PC-9 (cell line): ENCODE data around the gene ELFN1. TPM values are rescaled to one million over a fixed set of nuclear protein-coding genes. Genes with fewer than 3 reads are reported as not detected.
A peak's percentile ranks its signal among the peaks of the same experiment; 100 is the strongest.

ENCODE experiments used
- BruUV-seq: library from RNA; stranded (reverse); fragments of 400-500 nt; replicated peaks from 2 replicates; lab custom pipeline; 2021; lab: Mats Ljungman, UMichigan
- CTCF ChIA-PET: fragments of 300-600 bp; sonication (Branson Sonifier 250); formaldehyde crosslinking; loops from one replicate; lab custom pipeline; 2022; ENCODE audit warnings: antibody characterized with exemption; lab: Charles Lee
- POLR2A ChIA-PET: fragments of 300-600 bp; sonication (Branson Sonifier 250); formaldehyde crosslinking; loops from one replicate; lab custom pipeline; 2022; ENCODE audit warnings: antibody characterized with exemption; ENCODE audit not compliant: unreplicated experiment; lab: Charles Lee
- DNase-seq, 2 experiments: peaks; one replicate each; pipeline versions ENCODE4 v3.0.0 to v3.0.0-alpha.2; 2015 to 2022; ENCODE audit warnings: mixed read lengths in 1 of 2
- H2AFZ ChIP-seq: fragments of 200-600 bp; sonication (generic); 2 replicates; pipeline ENCODE4 v1.8.1; 2017; ENCODE audit warnings: antibody characterized with exemption
- H3F3A ChIP-seq: fragments of 200-600 bp; sonication (generic); 2 replicates; pipeline ENCODE4 v1.8.1; 2017; ENCODE audit warnings: antibody characterized with exemption, mild to moderate bottlenecking, low read depth; ENCODE audit not compliant: insufficient read depth
- H3K27ac ChIP-seq: fragments of 200-600 bp; sonication (generic); 2 replicates; pipeline ENCODE4 v1.6.1; 2016; ENCODE audit warnings: mixed run types
- H3K27me3 ChIP-seq: fragments of 200-600 bp; sonication (generic); 2 replicates; pipeline ENCODE4 v1.6.1; 2016; ENCODE audit warnings: low read depth, mixed run types; ENCODE audit not compliant: insufficient read depth
- H3K36me3 ChIP-seq: fragments of 200-600 bp; sonication (generic); 2 replicates; pipeline ENCODE4 v1.6.1; 2016; ENCODE audit warnings: low read depth, mixed run types
- H3K4me1 ChIP-seq: fragments of 200-600 bp; sonication (generic); replicated peaks from 2 replicates; pipeline ENCODE4 v1.6.1; 2016; ENCODE audit warnings: mixed run types; ENCODE audit not compliant: insufficient read depth
- H3K4me2 ChIP-seq: fragments of 200-600 bp; sonication (generic); 2 replicates; pipeline ENCODE4 v1.6.1; 2017; ENCODE audit warnings: mixed run types
- H3K4me3 ChIP-seq: fragments of 200-600 bp; sonication (generic); 2 replicates; pipeline ENCODE4 v1.6.1; 2016; ENCODE audit warnings: mixed run types
- H3K79me2 ChIP-seq: fragments of 200-600 bp; sonication (generic); 2 replicates; pipeline ENCODE4 v1.6.1; 2017; ENCODE audit warnings: low read depth, mixed run types
- H3K9me2 ChIP-seq: fragments of 200-600 bp; sonication (generic); 2 replicates; pipeline ENCODE4 v1.8.1; 2017; ENCODE audit warnings: mild to moderate bottlenecking; ENCODE audit not compliant: insufficient read depth
- H3K9me3 ChIP-seq: fragments of 200-600 bp; sonication (generic); 2 replicates; pipeline ENCODE4 v1.8.1; 2016; ENCODE audit warnings: low read depth; ENCODE audit not compliant: insufficient read depth
- H4K20me1 ChIP-seq: fragments of 200-600 bp; sonication (generic); 2 replicates; pipeline ENCODE4 v1.8.1; 2017; ENCODE audit not compliant: insufficient read depth
- EZH2 ChIP-seq: fragments of 200-600 bp; sonication (generic); IDR thresholded peaks from 2 replicates; pipeline ENCODE4 v1.8.0; 2017; ENCODE audit warnings: antibody characterized with exemption, low read depth
- intact Hi-C: fragments of 100-400 bp; cut with micrococcal nuclease; formaldehyde crosslinking; loops from one replicate; pipeline ENCODE4 v1.10.0; 2022; ENCODE audit not compliant: unreplicated experiment
- total RNA-seq: library from RNA; stranded (reverse); gene quantifications from 2 replicates; pipeline ENCODE4 v1.2.3, GENCODE V29; 2021
- TF ChIP-seq, protein P1 (sequence below): fragments of 200-600 bp; sonication (generic); conservative IDR thresholded peaks from 2 replicates; pipeline ENCODE4 v1.6.1; 2017; ENCODE audit warnings: mixed run types, antibody characterized with exemption, mild to moderate bottlenecking, moderate library complexity

Gene ELFN1
- total RNA-seq, 1 experiment from 2014 or later = 0.09 TPM

DNA sequence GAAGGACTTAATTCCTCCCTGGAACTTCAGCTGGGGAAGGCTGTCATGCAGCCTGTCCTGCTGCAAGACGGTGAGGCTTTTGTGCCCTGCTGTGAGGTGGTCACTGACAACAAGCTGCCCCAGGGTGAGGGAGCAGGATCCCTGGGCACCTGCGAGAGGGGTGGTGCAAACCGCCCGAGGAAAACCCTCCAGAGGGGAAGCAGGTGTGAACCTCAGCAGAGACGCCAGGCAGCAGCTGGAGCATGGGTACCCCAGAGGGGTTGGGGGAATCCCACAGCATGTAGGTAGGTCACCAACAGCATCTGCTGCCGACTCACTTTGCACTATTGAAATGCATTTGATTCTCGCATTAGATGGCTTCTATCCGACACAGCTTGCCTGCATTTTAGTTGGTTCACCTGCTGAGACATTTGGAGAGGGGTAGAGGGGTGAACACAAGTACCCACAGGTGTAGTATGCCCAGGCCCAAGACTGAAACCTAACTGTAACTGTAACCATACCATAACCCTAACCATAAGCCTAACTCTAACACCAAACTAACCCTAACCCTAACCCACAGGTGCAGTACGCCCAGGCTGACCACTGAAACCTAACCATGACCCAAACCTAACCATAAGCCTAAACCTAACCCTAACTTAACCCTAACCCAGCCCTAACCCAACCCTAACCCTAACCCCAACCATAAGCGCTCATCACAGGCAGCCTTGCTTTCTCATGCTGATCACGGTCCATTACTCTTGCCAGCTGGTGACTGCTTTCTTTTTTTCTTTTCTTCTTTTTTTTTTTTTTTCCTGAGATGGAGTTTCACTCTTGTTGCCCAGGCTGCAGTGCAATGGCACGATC, 85.9 kb downstream of the ELFN1 start:
- Histone ChIP-seq H3K36me3 (no peaks in the 10 kb centered on the region), H3K4me1 (no peaks in the 10 kb centered on the region), H3K27me3 (peaks cover 76% of the 10 kb centered on the region), H4K20me1 (no peaks in the 10 kb centered on the region; the same call in 1 of the 2 replicates), H3K4me2 (no peak overlapping the region), H3K4me3 (no peak overlapping the region), H3K9me2 (no peaks in the 10 kb centered on the region), H3K79me2 (no peaks in the 10 kb centered on the region), H3K27ac (no peak overlapping the region), H2AFZ (no peak overlapping the region), H3F3A (peaks cover 3% of the 10 kb centered on the region; the same call in 1 of the 2 replicates), H3K9me3 (no peaks in the 10 kb centered on the region)
- no peak for DNase-seq
- TF ChIP-seq, protein P1, sequence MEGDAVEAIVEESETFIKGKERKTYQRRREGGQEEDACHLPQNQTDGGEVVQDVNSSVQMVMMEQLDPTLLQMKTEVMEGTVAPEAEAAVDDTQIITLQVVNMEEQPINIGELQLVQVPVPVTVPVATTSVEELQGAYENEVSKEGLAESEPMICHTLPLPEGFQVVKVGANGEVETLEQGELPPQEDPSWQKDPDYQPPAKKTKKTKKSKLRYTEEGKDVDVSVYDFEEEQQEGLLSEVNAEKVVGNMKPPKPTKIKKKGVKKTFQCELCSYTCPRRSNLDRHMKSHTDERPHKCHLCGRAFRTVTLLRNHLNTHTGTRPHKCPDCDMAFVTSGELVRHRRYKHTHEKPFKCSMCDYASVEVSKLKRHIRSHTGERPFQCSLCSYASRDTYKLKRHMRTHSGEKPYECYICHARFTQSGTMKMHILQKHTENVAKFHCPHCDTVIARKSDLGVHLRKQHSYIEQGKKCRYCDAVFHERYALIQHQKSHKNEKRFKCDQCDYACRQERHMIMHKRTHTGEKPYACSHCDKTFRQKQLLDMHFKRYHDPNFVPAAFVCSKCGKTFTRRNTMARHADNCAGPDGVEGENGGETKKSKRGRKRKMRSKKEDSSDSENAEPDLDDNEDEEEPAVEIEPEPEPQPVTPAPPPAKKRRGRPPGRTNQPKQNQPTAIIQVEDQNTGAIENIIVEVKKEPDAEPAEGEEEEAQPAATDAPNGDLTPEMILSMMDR = no peak
- no peak for TF ChIP-seq EZH2
- intact Hi-C loops = no loop called here
- ChIA-PET POLR2A (no interaction called here), CTCF (no interaction called here)
- no TSS peak for BruUV-seq

GRCh38 chr7:1757601-1758000, 87.5 kb downstream of the ELFN1 start:
- H3F3A ChIP-seq = peaks cover under 1% of the 10 kb centered on the region; the same call in 1 of the 2 replicates
- no peak for DNase-seq
- POLR2A ChIA-PET = no interaction called here
- H3K9me2 ChIP-seq = no peaks in the 10 kb centered on the region
- no peaks in the 10 kb centered on the region for H3K9me3 ChIP-seq
- no peak overlapping the region for H2AFZ ChIP-seq
- CTCF ChIA-PET = no interaction called here
- no peak overlapping the region for H3K4me3 ChIP-seq
- H3K79me2 ChIP-seq = no peaks in the 10 kb centered on the region
- TF ChIP-seq EZH2 = no peak
- TF ChIP-seq, protein P1 = no peak
- no peak overlapping the region for H3K4me2 ChIP-seq
- H4K20me1 ChIP-seq = no peaks in the 10 kb centered on the region; the same call in 1 of the 2 replicates
- intact Hi-C loops = no loop called here
- H3K36me3 ChIP-seq = no peaks in the 10 kb centered on the region
- BruUV-seq = no TSS peak
- H3K27me3 ChIP-seq = peaks cover 62% of the 10 kb centered on the region
- H3K4me1 ChIP-seq = no peaks in the 10 kb centered on the region
- no peak overlapping the region for H3K27ac ChIP-seq

GRCh38 chr7:1758028-1758858, 88.2 kb downstream of the ELFN1 start:
- CTCF ChIA-PET = interaction anchor here (0.6 kb wide), 1 partner anchor 950 kb away, joined by 3 read pairs; no protein-coding TSS in a partner anchor
- Histone ChIP-seq H3K4me1 (no peaks in the 10 kb centered on the region), H3K36me3 (no peaks in the 10 kb centered on the region), H3K9me3 (no peaks in the 10 kb centered on the region), H3K79me2 (no peaks in the 10 kb centered on the region), H3K4me2 (no peak overlapping the region), H3K9me2 (no peaks in the 10 kb centered on the region), H3K27ac (no peak overlapping the region), H3K4me3 (no peak overlapping the region), H2AFZ (no peak overlapping the region), H3K27me3 (peaks cover 56% of the 10 kb centered on the region), H4K20me1 (no peaks in the 10 kb centered on the region; the same call in 1 of the 2 replicates), H3F3A (no peaks in the 10 kb centered on the region)
- POLR2A ChIA-PET = no interaction called here
- TF ChIP-seq EZH2 = no peak
- TF ChIP-seq, protein P1 = peak; percentile 56
- peak in 1 of 2 experiments; percentile 38 for DNase-seq
- BruUV-seq = no TSS peak
- intact Hi-C loops = loop anchor here (1.0 kb wide), 1 partner anchor 179 kb away; no protein-coding TSS in a partner anchor
